Muscle layer of colon (tissue), 2 donors: Measurements from ENCODE around the gene FAM114A1.

Source experiments
- H3K27ac ChIP-seq: one replicate; pipeline ENCODE4 v1.7.0; 2013; ENCODE audit warnings: low read depth, mild to moderate bottlenecking, low read length, moderate library complexity
- H3K27me3 ChIP-seq, 2 donors: one replicate each; pipeline ENCODE4 v1.7.0; 2013; ENCODE audit warnings: low read length in 2 of 2, mild to moderate bottlenecking in 2 of 2; ENCODE audit not compliant: insufficient read depth in 2 of 2, control insufficient read depth in 1 of 2
- H3K36me3 ChIP-seq: one replicate; pipeline ENCODE4 v1.7.0; 2013; ENCODE audit warnings: mild to moderate bottlenecking, low read length; ENCODE audit not compliant: insufficient read depth
- H3K4me1 ChIP-seq: one replicate; pipeline ENCODE4 v1.7.0; 2013; ENCODE audit warnings: mild to moderate bottlenecking, low read length; ENCODE audit not compliant: insufficient read depth
- H3K4me3 ChIP-seq, 2 donors: one replicate each; pipeline ENCODE4 v1.7.0; 2013; ENCODE audit warnings: low read length in 2 of 2, low read depth in 1 of 2, mild to moderate bottlenecking in 1 of 2, moderate library complexity in 1 of 2
- H3K9ac ChIP-seq: one replicate; pipeline ENCODE4 v1.7.0; 2013; ENCODE audit warnings: low read length
- H3K9me3 ChIP-seq: one replicate; pipeline ENCODE4 v1.7.0; 2013; ENCODE audit warnings: mild to moderate bottlenecking, low read length
- donor health status: abdominal sarcoma.
- donor health status: Adenocarcinoma of cecum.

Gene FAM114A1

GRCh38 chr4:38860788-38861424, 6.7 kb upstream of the FAM114A1 start:
- Histone ChIP-seq H3K4me1 (no peaks in the 10 kb centered on the region), H3K36me3 (no peaks in the 10 kb centered on the region), H3K27ac (no peak overlapping the region), H3K9me3 (no peaks in the 10 kb centered on the region), H3K27me3 (no peaks in the 10 kb centered on the region), H3K4me3 (no peak overlapping the region), H3K9ac (no peak overlapping the region)

GRCh38 chr4:38861791-38862190, 5.8 kb upstream of the FAM114A1 start:
- no peaks in the 10 kb centered on the region for H3K36me3 ChIP-seq
- no peaks in the 10 kb centered on the region for H3K27me3 ChIP-seq
- H3K4me1 ChIP-seq, result no peaks in the 10 kb centered on the region
- no peak overlapping the region for H3K4me3 ChIP-seq
- no peak overlapping the region for H3K27ac ChIP-seq
- H3K9me3 ChIP-seq, result no peaks in the 10 kb centered on the region
- no peak overlapping the region for H3K9ac ChIP-seq

GRCh38 chr4:38865445-38865844, 2.2 kb upstream of the FAM114A1 start:
- Histone ChIP-seq H3K9ac (no peak overlapping the region), H3K4me3 (no peak overlapping the region)

GRCh38 chr4:38866973-38867477, 581 bp upstream of the FAM114A1 start:
- Histone ChIP-seq H3K9me3 (no peaks in the 10 kb centered on the region), H3K4me1 (peaks cover 33% of the 10 kb centered on the region), H3K36me3 (peaks cover 7% of the 10 kb centered on the region), H3K27me3 (no peaks in the 10 kb centered on the region), H3K4me3 (peak overlapping the region; percentile 35 to 57), H3K9ac (peak overlapping the region; percentile 45), H3K27ac (peak overlapping the region; percentile 62)

More at GRCh38 chr4:38865445-38865844, 2.2 kb upstream of the FAM114A1 start:
- H3K4me1 ChIP-seq, result peaks cover 18% of the 10 kb centered on the region
- H3K9me3 ChIP-seq, result no peaks in the 10 kb centered on the region
- no peaks in the 10 kb centered on the region for H3K27me3 ChIP-seq
- H3K36me3 ChIP-seq, result peaks cover 5% of the 10 kb centered on the region
- no peak overlapping the region for H3K27ac ChIP-seq

GRCh38 chr4:38868059-38868960, 704 bp downstream of the FAM114A1 start:
- Histone ChIP-seq H3K36me3 (peaks cover 7% of the 10 kb centered on the region), H3K4me1 (peaks cover 46% of the 10 kb centered on the region), H3K27ac (peak overlapping the region; percentile 84), H3K4me3 (peak overlapping the region; percentile 35 to 86), H3K9ac (peak overlapping the region; percentile 90), H3K27me3 (no peaks in the 10 kb centered on the region), H3K9me3 (no peaks in the 10 kb centered on the region)

- Histone ChIP-seq H3K4me1 (peaks cover 57% of the 10 kb centered on the region), H3K9ac (peak overlapping the region; percentile 90), H3K36me3 (peaks cover 7% of the 10 kb centered on the region), H3K27me3 (no peaks in the 10 kb centered on the region), H3K4me3 (peak overlapping the region in 1 of 2 donors; percentile 86), H3K9me3 (no peaks in the 10 kb centered on the region), H3K27ac (peak overlapping the region; percentile 84)
Measured at GRCh38 chr4:38869511-38869910, 1.9 kb downstream of the FAM114A1 start.

- Histone ChIP-seq H3K27me3 (no peaks in the 10 kb centered on the region), H3K36me3 (peaks cover 7% of the 10 kb centered on the region), H3K4me1 (peaks cover 57% of the 10 kb centered on the region), H3K27ac (peak overlapping the region; percentile 62), H3K4me3 (peak overlapping the region in 1 of 2 donors; percentile 16), H3K9ac (no peak overlapping the region), H3K9me3 (no peaks in the 10 kb centered on the region)
Measured at GRCh38 chr4:38870098-38870808, 2.6 kb downstream of the FAM114A1 start.

GRCh38 chr4:38871593-38871992, 4.0 kb downstream of the FAM114A1 start:
- Histone ChIP-seq H3K27me3 (no peaks in the 10 kb centered on the region), H3K4me1 (peaks cover 57% of the 10 kb centered on the region), H3K4me3 (no peak overlapping the region), H3K27ac (no peak overlapping the region), H3K9ac (no peak overlapping the region), H3K36me3 (peaks cover 7% of the 10 kb centered on the region), H3K9me3 (no peaks in the 10 kb centered on the region)

GRCh38 chr4:38872620-38873019, 5.0 kb downstream of the FAM114A1 start:
- peak overlapping the region; percentile 45 for H3K27ac ChIP-seq
- H3K4me3 ChIP-seq, result no peak overlapping the region
- peaks cover 57% of the 10 kb centered on the region for H3K4me1 ChIP-seq
- no peaks in the 10 kb centered on the region for H3K9me3 ChIP-seq
- peaks cover 7% of the 10 kb centered on the region for H3K36me3 ChIP-seq
- no peak overlapping the region for H3K9ac ChIP-seq
- no peaks in the 10 kb centered on the region for H3K27me3 ChIP-seq

- Histone ChIP-seq H3K27me3 (no peaks in the 10 kb centered on the region), H3K27ac (peak overlapping the region; percentile 45), H3K4me3 (no peak overlapping the region), H3K36me3 (peaks cover 13% of the 10 kb centered on the region), H3K9ac (no peak overlapping the region), H3K4me1 (peaks cover 57% of the 10 kb centered on the region), H3K9me3 (no peaks in the 10 kb centered on the region)
Measured at GRCh38 chr4:38873290-38873944, 5.8 kb downstream of the FAM114A1 start.

GRCh38 chr4:38876636-38877035, 9.0 kb downstream of the FAM114A1 start:
- no peaks in the 10 kb centered on the region for H3K9me3 ChIP-seq
- peaks cover 32% of the 10 kb centered on the region for H3K4me1 ChIP-seq
- H3K36me3 ChIP-seq, result peaks cover 22% of the 10 kb centered on the region
- H3K4me3 ChIP-seq, result no peak overlapping the region
- no peaks in the 10 kb centered on the region for H3K27me3 ChIP-seq
- H3K9ac ChIP-seq, result no peak overlapping the region
- H3K27ac ChIP-seq, result no peak overlapping the region
